Breast epithelium (tissue), 4 donors: ENCODE results near the gene SPPL3. TPM values are rescaled to one million over a fixed set of nuclear protein-coding genes. Genes with fewer than 3 reads are reported as not detected.

Experiments
- DNase-seq, 2 donors: peaks; one replicate each; pipeline ENCODE4 v3.0.0-alpha.2; 2019; ENCODE audit warnings: low spot score in 2 of 2
- H3K27ac ChIP-seq, 2 donors: fragments of 200-600 bp; sonication (generic) in 1 of 2; one replicate each; pipeline ENCODE4 v1.5.1; 2016 to 2019; ENCODE audit warnings: mild to moderate bottlenecking in 1 of 2
- H3K27me3 ChIP-seq, 2 donors: fragments of 200-600 bp; sonication (generic) in 1 of 2; one replicate each; pipeline versions ENCODE4 v1.5.1 to v1.6.0; 2017 to 2019; ENCODE audit warnings: control low read depth in 1 of 2, mild to moderate bottlenecking in 1 of 2
- H3K36me3 ChIP-seq: fragments of 200-600 bp; one replicate; pipeline ENCODE4 v1.5.1; 2019
- H3K4me1 ChIP-seq, 2 donors: fragments of 200-600 bp; sonication (generic); one replicate each; pipeline ENCODE4 v1.5.1; 2016 to 2019; ENCODE audit warnings: control low read depth in 1 of 2
- H3K4me3 ChIP-seq, 3 donors: fragments of 200-600 bp; sonication (generic); 1 replicate in 2 of 3; 2 replicates in 1 of 3; pipeline ENCODE4 v1.5.1; 2016 to 2019; ENCODE audit warnings: mild to moderate bottlenecking in 3 of 3, moderate library complexity in 2 of 3
- H3K9me3 ChIP-seq, 2 donors: fragments of 200-600 bp; sonication (generic) in 1 of 2; one replicate each; pipeline ENCODE4 v1.5.1; 2016 to 2019; ENCODE audit warnings: control low read depth in 1 of 2
- CTCF ChIP-seq, 3 donors: fragments of 450-650 bp; IDR thresholded peaks; one replicate each; pipeline ENCODE4 v1.5.1; 2016 to 2017; ENCODE audit warnings: antibody characterized with exemption in 3 of 3, mild to moderate bottlenecking in 3 of 3, moderate library complexity in 3 of 3
- POLR2A ChIP-seq: fragments of 450-650 bp; IDR thresholded peaks from one replicate; pipeline ENCODE4 v1.6.1; 2016; ENCODE audit warnings: antibody characterized with exemption, mild to moderate bottlenecking, moderate library complexity
- POLR2AphosphoS5 ChIP-seq, 3 donors: sonication (generic); formaldehyde crosslinking; IDR thresholded peaks; one replicate each; pipeline ENCODE4 v1.6.1; 2017; ENCODE audit warnings: antibody characterized with exemption in 3 of 3
- intact Hi-C: fragments of 100-400 bp; cut with DNase I; formaldehyde crosslinking; loops from one replicate; pipeline ENCODE4 v1.15.1; 2023; ENCODE audit warnings: low total_unique reads
- total RNA-seq, 3 donors: library from RNA; depleted of rRNA; stranded (reverse); fragments of >200 nt; gene quantifications; one replicate each; pipeline ENCODE4 v1.1.0, GENCODE V29; 2016

SPPL3 gene
- total RNA-seq, 3 donors from 2014 or later: 19.0 to 27.1 (median 22.0) TPM

DNA sequence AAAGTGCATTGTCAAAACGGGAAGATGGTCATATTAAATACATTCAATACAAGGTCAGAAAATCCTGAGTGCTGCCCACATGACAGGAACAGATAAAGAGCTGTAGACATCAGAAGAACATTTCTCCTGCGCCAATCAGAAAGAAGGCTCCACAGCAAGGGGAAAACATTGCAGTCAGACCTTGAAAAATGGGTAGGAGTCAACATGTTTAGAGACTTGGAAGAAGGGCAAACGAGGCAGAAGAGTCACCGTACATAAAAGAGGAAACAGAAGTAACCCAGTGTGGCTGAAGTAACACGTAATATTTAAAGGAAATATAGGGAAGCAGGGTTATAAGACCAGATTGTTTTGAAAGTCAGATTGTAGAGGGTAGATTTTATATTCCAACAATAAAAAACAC, 11.9 kb downstream of the SPPL3 start:
- Histone ChIP-seq H3K4me1 (no peaks in the 10 kb centered on the region), H3K27ac (no peak overlapping the region), H3K4me3 (no peak overlapping the region), H3K36me3 (no peaks in the 10 kb centered on the region), H3K27me3 (no peaks in the 10 kb centered on the region), H3K9me3 (no peaks in the 10 kb centered on the region)
- TF ChIP-seq POLR2A (no peak), CTCF (IDR thresholded peaks at IDR 0.05) (no peak), POLR2AphosphoS5 (IDR thresholded peaks at IDR 0.05) (no peak)
- no peak for DNase-seq
- intact Hi-C loops: no loop called here

DNA sequence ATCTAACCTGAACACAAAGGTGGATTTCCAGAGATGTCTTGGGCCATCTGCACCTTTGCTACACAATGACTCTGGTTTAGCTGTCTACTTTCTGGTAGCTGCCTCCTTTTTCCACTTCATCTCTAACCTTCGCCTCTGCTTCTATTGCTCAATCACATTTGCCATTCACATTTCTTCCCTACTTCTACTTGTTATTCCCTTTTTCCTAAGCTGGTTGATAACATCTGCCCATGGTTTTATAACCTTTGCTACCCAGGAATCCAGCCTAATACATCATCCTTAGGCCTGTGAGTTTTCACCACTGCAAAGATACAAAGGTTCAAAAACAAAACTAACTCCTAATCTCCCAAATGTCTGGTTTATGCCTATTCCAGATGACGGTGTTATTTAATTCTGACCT, 13.2 kb downstream of the SPPL3 start:
- Histone ChIP-seq H3K27me3 (no peaks in the 10 kb centered on the region), H3K4me1 (no peaks in the 10 kb centered on the region), H3K36me3 (no peaks in the 10 kb centered on the region), H3K9me3 (no peaks in the 10 kb centered on the region), H3K4me3 (no peak overlapping the region), H3K27ac (no peak overlapping the region)
- intact Hi-C loops: no loop called here
- TF ChIP-seq CTCF (IDR thresholded peaks at IDR 0.05): no peak
- TF ChIP-seq POLR2AphosphoS5 (IDR thresholded peaks at IDR 0.05): no peak
- no peak for TF ChIP-seq POLR2A
- no peak for DNase-seq

- DNase-seq: no peak
- no peaks in the 10 kb centered on the region for H3K36me3 ChIP-seq
- H3K4me3 ChIP-seq: no peak overlapping the region
- no peaks in the 10 kb centered on the region for H3K4me1 ChIP-seq
- intact Hi-C loops: no loop called here
- TF ChIP-seq POLR2AphosphoS5 (IDR thresholded peaks at IDR 0.05): no peak
- no peak for TF ChIP-seq POLR2A
- no peak for TF ChIP-seq CTCF (IDR thresholded peaks at IDR 0.05)
- no peaks in the 10 kb centered on the region for H3K9me3 ChIP-seq
- no peaks in the 10 kb centered on the region for H3K27me3 ChIP-seq
- H3K27ac ChIP-seq: no peak overlapping the region
Measured at GRCh38 chr12:120887253-120888043, 16.7 kb downstream of the SPPL3 start.

DNA sequence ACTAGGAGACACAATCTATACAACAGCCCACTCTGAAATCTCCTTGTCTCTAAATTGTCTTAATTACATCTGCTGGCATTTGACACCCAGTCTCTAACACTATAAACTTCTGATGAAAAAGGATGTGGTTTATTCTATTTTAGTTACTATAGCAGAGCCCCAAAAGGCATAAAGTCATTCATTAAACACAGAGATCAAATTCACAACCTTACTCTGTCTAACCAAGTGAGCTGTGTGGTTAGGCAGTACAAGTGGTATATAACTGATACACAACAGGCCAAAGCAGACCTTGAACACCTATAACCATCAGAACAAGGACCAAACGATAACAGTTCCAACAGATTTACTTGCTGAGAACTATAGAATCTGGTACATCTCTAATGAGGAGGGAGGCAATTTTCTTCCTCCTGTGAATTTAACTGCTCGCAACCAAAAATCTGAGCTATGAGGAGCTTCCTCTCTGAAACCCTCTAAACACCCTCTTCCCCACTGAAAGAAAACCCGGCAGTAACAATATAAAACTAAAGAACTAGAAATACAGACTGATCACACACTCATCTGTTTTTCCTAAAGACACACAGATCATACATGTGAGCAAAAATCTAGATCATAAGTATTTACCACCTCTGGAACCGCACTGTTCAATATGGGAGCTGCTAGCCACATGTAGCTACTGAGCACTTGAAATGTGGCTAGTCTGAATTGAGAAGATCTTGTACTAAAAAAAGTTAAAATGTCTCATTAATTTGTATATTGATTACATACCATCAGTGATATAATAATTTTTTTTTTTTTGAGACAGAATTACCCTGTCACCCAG, 17.7 kb downstream of the SPPL3 start:
- intact Hi-C loops: no loop called here

More for the DNA sequence above, 17.7 kb downstream of the SPPL3 start:
- Histone ChIP-seq H3K4me1 (no peaks in the 10 kb centered on the region), H3K36me3 (no peaks in the 10 kb centered on the region), H3K27ac (no peak overlapping the region), H3K4me3 (no peak overlapping the region), H3K9me3 (no peaks in the 10 kb centered on the region), H3K27me3 (no peaks in the 10 kb centered on the region)
- TF ChIP-seq POLR2A (no peak), CTCF (IDR thresholded peaks at IDR 0.05) (no peak), POLR2AphosphoS5 (IDR thresholded peaks at IDR 0.05) (no peak)
- no peak for DNase-seq
